HepG2 (cell line): ENCODE measurements around the gene COQ10B. TPM values are rescaled to one million over a fixed set of nuclear protein-coding genes. Genes with fewer than 3 reads are reported as not detected.

ENCODE experiments used
- ATAC-seq: fragments of 200-7000 bp; cut with Tn5 transposase; 3 replicates; pipeline ENCODE4 v1.9.1; 2020; ENCODE audit warnings: mild to moderate bottlenecking, moderate library complexity
- BruUV-seq: library from RNA; stranded (reverse); fragments of 400-500 nt; replicated peaks from 2 replicates; lab custom pipeline; 2021; lab: Mats Ljungman, UMichigan
- CTCF ChIA-PET: fragments of 300-600 bp; formaldehyde crosslinking; extraction: SDS; loops from one replicate; lab custom pipeline; 2021; ENCODE audit warnings: low total read pairs, inconsistent platforms, low intra/inter-chr PET ratio; lab: Yijun Ruan, JAX
- POLR2A ChIA-PET: fragments of 350-600 bp; sonication (Branson Sonifier 250); formaldehyde crosslinking; loops from one replicate; lab custom pipeline; 2020; ENCODE audit warnings: antibody characterized with exemption, inconsistent platforms; lab: Yijun Ruan, JAX
- DNase-seq: peaks from one replicate; pipeline ENCODE4 v3.0.0-alpha.2; 2015; ENCODE audit warnings: low spot score
- FAIRE-seq: peaks from 3 replicates; lab custom pipeline; 2011; peaks lifted over from hg19 to GRCh38; lab: Jason Lieb, UNC
- H2AFZ ChIP-seq: one replicate; pipeline ENCODE4 v1.6.1; 2011; ENCODE audit warnings: low read length, inconsistent platforms
- H3K27ac ChIP-seq: fragments of 300-600 bp; 3 replicates; pipeline ENCODE4 v1.8.0; 2011; ENCODE audit warnings: mixed run types, mild to moderate bottlenecking, mixed read lengths, low read length, inconsistent platforms; ENCODE audit not compliant: insufficient read depth; ENCODE audit errors: extremely low read length
- H3K27me3 ChIP-seq, 2 experiments: fragments of 200-600 bp in 1 of 2; 2 replicates in 1 of 2; 3 replicates in 1 of 2; pipeline versions ENCODE4 v1.6.0 to v1.8.0; 2011; ENCODE audit warnings: low read length in 2 of 2, mild to moderate bottlenecking in 2 of 2, moderate library complexity in 2 of 2, inconsistent platforms in 1 of 2; ENCODE audit not compliant: insufficient read depth in 2 of 2, control insufficient read depth in 1 of 2
- H3K36me3 ChIP-seq, 2 experiments: fragments of 200-600 bp in 1 of 2; replicated peaks in 1 of 2; 2 replicates in 1 of 2; 3 replicates in 1 of 2; pipeline versions ENCODE4 v1.5.1 to v1.8.0; 2011; ENCODE audit warnings: low read length in 2 of 2, inconsistent platforms in 1 of 2; ENCODE audit not compliant: insufficient read depth in 2 of 2, control insufficient read depth in 1 of 2
- H3K4me1 ChIP-seq: 2 replicates; pipeline ENCODE4 v1.5.1; 2012; ENCODE audit warnings: low read length, inconsistent platforms; ENCODE audit not compliant: insufficient read depth
- H3K4me2 ChIP-seq: 2 replicates; pipeline ENCODE4 v1.6.0; 2011; ENCODE audit warnings: low read depth, low read length, inconsistent platforms
- H3K4me3 ChIP-seq, 3 experiments: fragments of 200-600 bp in 1 of 3; sonication (generic), shearing (Covaris generic) in 1 of 3; replicated peaks in 1 of 3; 2 replicates each; pipeline ENCODE4 v1.5.1; 2011 to 2016; ENCODE audit warnings: low read length in 3 of 3, inconsistent platforms in 2 of 3, low read depth in 2 of 3, mild to moderate bottlenecking in 2 of 3, control low read depth in 1 of 3, mixed read lengths in 1 of 3; ENCODE audit not compliant: insufficient read depth in 1 of 3
- H3K79me2 ChIP-seq: one replicate; pipeline ENCODE4 v1.6.1; 2011; ENCODE audit warnings: low read length, inconsistent platforms; ENCODE audit not compliant: insufficient read depth
- H3K9ac ChIP-seq: 2 replicates; pipeline ENCODE4 v1.6.0; 2011; ENCODE audit warnings: mild to moderate bottlenecking, low read depth, low read length, inconsistent platforms; ENCODE audit not compliant: insufficient read depth
- H3K9me3 ChIP-seq: 2 replicates; pipeline ENCODE4 v1.5.1; 2012; ENCODE audit warnings: mild to moderate bottlenecking, low read length
- H4K20me1 ChIP-seq: 2 replicates; pipeline ENCODE4 v1.6.0; 2011; ENCODE audit warnings: inconsistent platforms, mild to moderate bottlenecking, low read length, moderate library complexity; ENCODE audit not compliant: insufficient read depth
- ATF2 ChIP-seq: sonication (generic); formaldehyde crosslinking; IDR thresholded peaks from 2 replicates; pipeline ENCODE4 v1.4.0; 2020; ENCODE audit warnings: missing genetic modification reagents
- KLF12 ChIP-seq: sonication (generic); formaldehyde crosslinking; IDR thresholded peaks from 2 replicates; pipeline ENCODE4 v1.4.0; 2020; ENCODE audit warnings: missing genetic modification reagents, borderline replicate concordance
- PBX2 ChIP-seq: IDR thresholded peaks from 2 replicates; pipeline ENCODE4 v1.6.1; 2016; ENCODE audit warnings: control low read depth
- PRDM15 ChIP-seq: sonication (generic); formaldehyde crosslinking; IDR thresholded peaks from 2 replicates; pipeline ENCODE4 v1.4.0; 2020; ENCODE audit warnings: missing genetic modification reagents
- SMYD3 ChIP-seq: sonication (generic); formaldehyde crosslinking; IDR thresholded peaks from 2 replicates; pipeline ENCODE4 v1.8.1; 2023; ENCODE audit warnings: mild to moderate bottlenecking, missing genetic modification reagents
- WGBS: methylation state at CpG from one replicate; pipeline ENCODE4 v1.1.6; 2017; ENCODE audit warnings: low lambda C conversion rate; 5-methylcytosine and 5-hydroxymethylcytosine counted together
- in situ Hi-C: cut with HindIII; loops from 2 replicates; pipeline ENCODE4 v1.10.0; 2017; ENCODE audit warnings: low pct_unique_long_range_greater_than_20kb; ENCODE audit not compliant: extremely low pct_ligation_motif_present
- intact Hi-C: fragments of 100-400 bp; cut with micrococcal nuclease; formaldehyde crosslinking; loops from one replicate; pipeline ENCODE4 v1.10.0; 2022; ENCODE audit not compliant: unreplicated experiment
- polyA plus RNA-seq, 8 experiments: library from polyadenylated mRNA; depleted of rRNA in 3 of 8; stranded (reverse) in 7 of 8; unstranded in 1 of 8; fragments of >200 nt; fragmentation: Illumina TruSeq in 4 of 8; extraction: Trizol in 4 of 8; gene quantifications; 2 replicates each; pipeline versions ENCODE4 v1.2.1 to v1.2.3, GENCODE V29; 2011 to 2016; ENCODE audit warnings: low read depth in 4 of 8, missing spikeins in 1 of 8, mixed read lengths in 1 of 8; ENCODE audit not compliant: insufficient read depth in 1 of 8
- total RNA-seq, 5 experiments: library from RNA; depleted of rRNA; stranded (reverse); fragments of >200 nt; fragmentation: Illumina TruSeq; extraction: Trizol; gene quantifications; 2 replicates each; pipeline ENCODE4 v1.2.3, GENCODE V29; 2016; ENCODE audit warnings: low read depth in 1 of 5

Gene COQ10B
- total and polyA plus RNA-seq, 2 of the 13 experiments (the other 11 are each of a cell fraction or from before 2014, with no cell fraction given) = 4.6 to 34.9 TPM

GRCh38 chr2:197460649-197461048 is 7.3 kb downstream of the COQ10B start:
- intact Hi-C loops (no loop called here), in situ Hi-C loops (no loop called here)
- Histone ChIP-seq H3K36me3 (peaks cover 13 to 36% of the 10 kb centered on the region in 2 experiments), H3K9ac (no peak overlapping the region), H3K27ac (no peak overlapping the region), H2AFZ (no peak overlapping the region), H3K9me3 (no peaks in the 10 kb centered on the region), H3K4me2 (no peak overlapping the region), H3K4me3 (no peak overlapping the region), H3K79me2 (peaks cover 42% of the 10 kb centered on the region), H3K4me1 (peaks cover 16% of the 10 kb centered on the region), H3K27me3 (no peaks in the 10 kb centered on the region), H4K20me1 (no peaks in the 10 kb centered on the region; the same call in 1 of the 2 replicates)
- 85% methylated on average over 4 of the region's 4 CpGs for WGBS
- no peak for DNase-seq
- no peak for TF ChIP-seq SMYD3 (CRISPR knock-in tag)
- no peak for TF ChIP-seq KLF12
- no peak for TF ChIP-seq PBX2
- TF ChIP-seq PRDM15 = no peak
- TF ChIP-seq ATF2 = no peak
- ChIA-PET POLR2A (interaction anchor here (0.6 to 1.9 kb wide), 5 partner anchors 8 to 531 kb away, joined by 3 to 9 read pairs (median 3); partner anchors contain the start of genes COQ10B and SF3B1), CTCF (no interaction called here)
- no peak for FAIRE-seq
- BruUV-seq = no TSS peak
- ATAC-seq = no peak
